ENCODE measurements around the gene LACTB. TPM values are rescaled to one million over a fixed set of nuclear protein-coding genes. Genes with fewer than 3 reads are reported as not detected.

LACTB gene
- total RNA-seq, 2 donors from 2014 or later = 14.6 to 29.6 TPM

GRCh38 chr15:63122002-63122875 lies 578 bp downstream of the LACTB start:
- Histone ChIP-seq H3K9ac (ENCODE audit: low read depth in 2 of 2, low read length in 2 of 2) (peak overlapping the region; percentile 64 to 97), H3K9me3 (no peaks in the 10 kb centered on the region), H3K36me3 (no peaks in the 10 kb centered on the region), H3K4me3 (peak overlapping the region; percentile 96), H3K27ac (peak overlapping the region; percentile 97), H3K27me3 (no peaks in the 10 kb centered on the region), H3K4me1 (no peaks in the 10 kb centered on the region)
- DNase-seq = peak; percentile 83
- intact Hi-C loops (cut with DNase I) = no loop called here
- TF ChIP-seq, protein P1, sequence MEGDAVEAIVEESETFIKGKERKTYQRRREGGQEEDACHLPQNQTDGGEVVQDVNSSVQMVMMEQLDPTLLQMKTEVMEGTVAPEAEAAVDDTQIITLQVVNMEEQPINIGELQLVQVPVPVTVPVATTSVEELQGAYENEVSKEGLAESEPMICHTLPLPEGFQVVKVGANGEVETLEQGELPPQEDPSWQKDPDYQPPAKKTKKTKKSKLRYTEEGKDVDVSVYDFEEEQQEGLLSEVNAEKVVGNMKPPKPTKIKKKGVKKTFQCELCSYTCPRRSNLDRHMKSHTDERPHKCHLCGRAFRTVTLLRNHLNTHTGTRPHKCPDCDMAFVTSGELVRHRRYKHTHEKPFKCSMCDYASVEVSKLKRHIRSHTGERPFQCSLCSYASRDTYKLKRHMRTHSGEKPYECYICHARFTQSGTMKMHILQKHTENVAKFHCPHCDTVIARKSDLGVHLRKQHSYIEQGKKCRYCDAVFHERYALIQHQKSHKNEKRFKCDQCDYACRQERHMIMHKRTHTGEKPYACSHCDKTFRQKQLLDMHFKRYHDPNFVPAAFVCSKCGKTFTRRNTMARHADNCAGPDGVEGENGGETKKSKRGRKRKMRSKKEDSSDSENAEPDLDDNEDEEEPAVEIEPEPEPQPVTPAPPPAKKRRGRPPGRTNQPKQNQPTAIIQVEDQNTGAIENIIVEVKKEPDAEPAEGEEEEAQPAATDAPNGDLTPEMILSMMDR (IDR thresholded peaks at IDR 0.05) = peak; percentile 13

DNA sequence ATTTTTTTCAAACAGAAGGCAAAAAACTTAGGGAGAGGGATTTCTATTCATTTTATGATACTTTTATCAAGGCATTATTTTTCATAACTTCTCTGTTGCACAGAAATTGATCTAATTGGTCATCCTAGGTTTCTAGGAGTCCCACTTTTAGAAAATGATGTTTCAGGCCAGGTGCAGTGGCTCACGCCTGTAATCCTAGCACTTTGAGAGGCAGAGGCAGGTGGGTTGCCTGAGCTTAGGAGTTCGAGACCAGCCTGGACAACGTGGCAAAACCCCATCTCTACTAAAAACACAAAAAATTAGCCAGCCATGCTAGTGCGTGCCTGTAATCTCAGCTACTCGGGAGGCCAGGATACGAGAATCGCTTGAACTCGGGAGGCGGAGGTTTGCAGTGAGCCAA lies 2.8 kb downstream of the LACTB start:
- intact Hi-C loops (cut with DNase I) = no loop called here

GRCh38 chr15:63126726-63127125 lies 5.1 kb downstream of the LACTB start:
- Histone ChIP-seq H3K36me3 (no peaks in the 10 kb centered on the region), H3K27ac (no peak overlapping the region), H3K4me3 (no peak overlapping the region), H3K4me1 (no peaks in the 10 kb centered on the region), H3K9me3 (no peaks in the 10 kb centered on the region), H3K27me3 (no peaks in the 10 kb centered on the region), H3K9ac (ENCODE audit: low read depth in 2 of 2, low read length in 2 of 2) (no peak overlapping the region)
- DNase-seq = no peak
- TF ChIP-seq, protein P1 (IDR thresholded peaks at IDR 0.05) = no peak
- intact Hi-C loops (cut with DNase I) = no loop called here

More for the DNA sequence above, 2.8 kb downstream of the LACTB start:
- Histone ChIP-seq H3K36me3 (no peaks in the 10 kb centered on the region), H3K27me3 (no peaks in the 10 kb centered on the region), H3K27ac (no peak overlapping the region), H3K4me3 (no peak overlapping the region), H3K4me1 (no peaks in the 10 kb centered on the region), H3K9me3 (no peaks in the 10 kb centered on the region), H3K9ac (ENCODE audit: low read depth in 2 of 2, low read length in 2 of 2) (no peak overlapping the region)
- no peak for DNase-seq
- TF ChIP-seq, protein P1 (IDR thresholded peaks at IDR 0.05) = no peak

DNA sequence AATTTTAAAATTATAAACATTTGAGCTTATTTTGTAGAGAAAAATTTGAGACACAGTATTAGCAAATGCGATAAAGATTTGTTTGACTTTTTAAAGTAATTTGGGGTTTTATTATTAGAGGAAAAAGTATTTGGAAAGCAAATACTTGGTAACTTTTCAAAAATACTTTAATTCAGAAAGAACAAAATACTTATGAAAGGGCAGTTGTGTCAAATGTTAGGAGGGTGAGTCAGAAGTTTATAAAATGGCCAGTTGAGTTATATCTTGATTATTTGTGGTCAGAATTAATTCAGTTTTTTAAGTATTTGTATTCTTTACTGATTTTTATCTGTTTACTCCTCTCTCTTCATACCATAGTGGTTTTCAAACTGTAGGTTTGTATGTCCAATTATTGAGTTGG lies 12.1 kb downstream of the LACTB start:
- no peaks in the 10 kb centered on the region for H3K36me3 ChIP-seq
- TF ChIP-seq, protein P1 (IDR thresholded peaks at IDR 0.05) = no peak
- H3K27me3 ChIP-seq = no peaks in the 10 kb centered on the region
- intact Hi-C loops (cut with DNase I) = no loop called here
- H3K9ac ChIP-seq (ENCODE audit: low read depth in 2 of 2, low read length in 2 of 2) = no peak overlapping the region
- no peak for DNase-seq
- H3K4me1 ChIP-seq = no peaks in the 10 kb centered on the region
- H3K27ac ChIP-seq = no peak overlapping the region
- H3K4me3 ChIP-seq = no peak overlapping the region
- no peaks in the 10 kb centered on the region for H3K9me3 ChIP-seq

- Histone ChIP-seq H3K4me1 (no peaks in the 10 kb centered on the region), H3K27ac (no peak overlapping the region), H3K27me3 (no peaks in the 10 kb centered on the region), H3K36me3 (no peaks in the 10 kb centered on the region), H3K9me3 (no peaks in the 10 kb centered on the region), H3K4me3 (no peak overlapping the region), H3K9ac (ENCODE audit: low read depth in 2 of 2, low read length in 2 of 2) (no peak overlapping the region)
- DNase-seq = no peak
- intact Hi-C loops (cut with DNase I) = no loop called here
- TF ChIP-seq, protein P1 (IDR thresholded peaks at IDR 0.05) = no peak
These were observed 12.8 kb downstream of the LACTB start for GRCh38 chr15:63134245-63134985.
